DND-41 (cell line): ENCODE measurements around the gene SS18.

Experiments used
- EZH2 ChIP-seq: IDR thresholded peaks from 3 replicates; pipeline ENCODE4 v1.6.1; 2012; ENCODE audit warnings: borderline replicate concordance, low read depth, mild to moderate bottlenecking, moderate library complexity, low read length, inconsistent platforms; ENCODE audit not compliant: severe bottlenecking
- TF ChIP-seq, protein P1 (sequence below): IDR thresholded peaks from 2 replicates; pipeline ENCODE4 v1.5.1; 2012; ENCODE audit warnings: borderline replicate concordance, low read length, moderate library complexity, mild to moderate bottlenecking; ENCODE audit not compliant: poor library complexity, severe bottlenecking; ENCODE audit errors: extremely low read depth

DNA sequence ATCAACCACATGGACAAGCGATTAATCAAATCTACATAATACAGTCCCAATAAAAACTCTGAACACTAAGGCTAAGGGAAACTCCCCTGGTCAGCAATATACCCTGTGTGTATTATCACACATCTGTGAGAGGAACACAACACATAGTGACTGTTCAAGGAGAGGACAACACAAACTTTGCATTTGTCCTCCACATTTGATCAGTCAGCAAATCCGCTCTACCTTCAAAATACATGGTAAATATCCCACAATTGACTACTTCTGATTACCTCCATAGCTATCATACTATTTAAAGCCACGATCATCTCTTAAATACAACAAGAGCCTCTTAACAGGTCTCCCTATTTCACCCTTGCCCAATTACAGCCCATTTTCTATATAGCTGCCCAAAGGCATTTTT lies 45.6 kb downstream of the SS18 start:
- TF ChIP-seq, protein P1, sequence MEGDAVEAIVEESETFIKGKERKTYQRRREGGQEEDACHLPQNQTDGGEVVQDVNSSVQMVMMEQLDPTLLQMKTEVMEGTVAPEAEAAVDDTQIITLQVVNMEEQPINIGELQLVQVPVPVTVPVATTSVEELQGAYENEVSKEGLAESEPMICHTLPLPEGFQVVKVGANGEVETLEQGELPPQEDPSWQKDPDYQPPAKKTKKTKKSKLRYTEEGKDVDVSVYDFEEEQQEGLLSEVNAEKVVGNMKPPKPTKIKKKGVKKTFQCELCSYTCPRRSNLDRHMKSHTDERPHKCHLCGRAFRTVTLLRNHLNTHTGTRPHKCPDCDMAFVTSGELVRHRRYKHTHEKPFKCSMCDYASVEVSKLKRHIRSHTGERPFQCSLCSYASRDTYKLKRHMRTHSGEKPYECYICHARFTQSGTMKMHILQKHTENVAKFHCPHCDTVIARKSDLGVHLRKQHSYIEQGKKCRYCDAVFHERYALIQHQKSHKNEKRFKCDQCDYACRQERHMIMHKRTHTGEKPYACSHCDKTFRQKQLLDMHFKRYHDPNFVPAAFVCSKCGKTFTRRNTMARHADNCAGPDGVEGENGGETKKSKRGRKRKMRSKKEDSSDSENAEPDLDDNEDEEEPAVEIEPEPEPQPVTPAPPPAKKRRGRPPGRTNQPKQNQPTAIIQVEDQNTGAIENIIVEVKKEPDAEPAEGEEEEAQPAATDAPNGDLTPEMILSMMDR = no peak
- TF ChIP-seq EZH2 = no peak
